Gastroesophageal sphincter (tissue), 4 donors: ENCODE results near the gene CEP112. TPM values are rescaled to one million over a fixed set of nuclear protein-coding genes. Genes with fewer than 3 reads are reported as not detected.
A peak's percentile ranks its signal among the peaks of the same experiment; 100 is the strongest.

Experiments
- ATAC-seq: fragments of 150-250 bp; one replicate; pipeline ENCODE4 v1.9.1; 2016; ENCODE audit warnings: mild to moderate bottlenecking, moderate library complexity
- H3K27ac ChIP-seq, 4 donors: fragments of 200-600 bp; sonication (generic) in 3 of 4; 1 replicate in 3 of 4; 2 replicates in 1 of 4; pipeline ENCODE4 v1.5.1; 2016 to 2019
- H3K27me3 ChIP-seq: fragments of 200-600 bp; sonication (generic); one replicate; pipeline ENCODE4 v1.5.1; 2019
- H3K36me3 ChIP-seq, 2 donors: fragments of 200-600 bp; sonication (generic); one replicate each; pipeline ENCODE4 v1.5.1; 2019; ENCODE audit warnings: control low read depth in 1 of 2
- H3K4me1 ChIP-seq, 3 donors: fragments of 200-600 bp; sonication (generic); 1 replicate in 2 of 3; 2 replicates in 1 of 3; pipeline ENCODE4 v1.5.1; 2016 to 2019; ENCODE audit warnings: control low read depth in 2 of 3
- H3K4me3 ChIP-seq, 2 donors: fragments of 200-600 bp; sonication (generic); one replicate each; pipeline ENCODE4 v1.5.1; 2019; ENCODE audit warnings: mild to moderate bottlenecking in 1 of 2, moderate library complexity in 1 of 2
- H3K9me3 ChIP-seq, 3 donors: fragments of 200-600 bp; sonication (generic); one replicate each; pipeline ENCODE4 v1.5.1; 2017 to 2019; ENCODE audit warnings: control low read depth in 2 of 3
- CTCF ChIP-seq, 4 experiments: fragments of 200-600 bp in 2 of 4; fragments of 450-650 bp in 2 of 4; sonication (generic) in 1 of 4; IDR thresholded peaks; one replicate each; pipeline ENCODE4 v1.5.1; 2017 to 2019; ENCODE audit warnings: antibody characterized with exemption in 4 of 4, mild to moderate bottlenecking in 2 of 4, moderate library complexity in 2 of 4
- EP300 ChIP-seq: sonication (generic); formaldehyde crosslinking; IDR thresholded peaks from one replicate; pipeline ENCODE4 v1.6.1; 2017; ENCODE audit warnings: antibody characterized with exemption, mild to moderate bottlenecking
- POLR2A ChIP-seq, 2 donors: fragments of 450-650 bp; IDR thresholded peaks; one replicate each; pipeline ENCODE4 v1.6.1; 2017; ENCODE audit warnings: antibody characterized with exemption in 2 of 2, mild to moderate bottlenecking in 2 of 2, moderate library complexity in 1 of 2
- POLR2AphosphoS5 ChIP-seq: sonication (generic); formaldehyde crosslinking; IDR thresholded peaks from one replicate; pipeline ENCODE4 v1.6.1; 2017; ENCODE audit warnings: antibody characterized with exemption
- WGBS, 2 donors: methylation state at CpG; one replicate each; pipeline ENCODE4 v1.1.5; 2018; ENCODE audit warnings: low coverage in 1 of 2; 5-methylcytosine and 5-hydroxymethylcytosine counted together
- total RNA-seq, 4 donors: library from RNA; depleted of rRNA; stranded (reverse); fragments of >200 nt; gene quantifications; one replicate each; pipeline ENCODE4 v1.1.0, GENCODE V29; 2016

CEP112 gene
- total RNA-seq, 4 donors from 2014 or later = 21.9 to 38.2 (median 27.0) TPM

- ATAC-seq = peak; percentile 71
- TF ChIP-seq POLR2AphosphoS5 = peak; percentile 55
- TF ChIP-seq POLR2A (IDR thresholded peaks at IDR 0.05) = no peak
- Histone ChIP-seq H3K36me3 (no peaks in the 10 kb centered on the region), H3K27ac (peak overlapping the region in 3 of 4 donors; percentile 40 to 61 (median 50)), H3K9me3 (no peaks in the 10 kb centered on the region), H3K4me3 (no peak overlapping the region), H3K27me3 (no peaks in the 10 kb centered on the region), H3K4me1 (peaks cover 9 to 47% (median 12%) of the 10 kb centered on the region in 3 donors)
- 14 to 45% methylated on average over 2 of the region's 2 CpGs for WGBS, 2 donors
Measured at GRCh38 chr17:65750631-65751115, 441.3 kb downstream of the CEP112 start.

- no peak for ATAC-seq
- no peak overlapping the region for H3K4me3 ChIP-seq
- H3K9me3 ChIP-seq = no peaks in the 10 kb centered on the region
- H3K36me3 ChIP-seq = no peaks in the 10 kb centered on the region
- H3K27ac ChIP-seq = peak overlapping the region; percentile 20 to 50 (median 42)
- H3K27me3 ChIP-seq = no peaks in the 10 kb centered on the region
- H3K4me1 ChIP-seq = peaks cover 9 to 51% (median 12%) of the 10 kb centered on the region in 3 donors
- TF ChIP-seq EP300 (no peak), CTCF (IDR thresholded peaks at IDR 0.05) (no peak), POLR2A (IDR thresholded peaks at IDR 0.05) (no peak), POLR2AphosphoS5 (no peak)
- WGBS, 2 donors = 82 to 92% methylated on average over 1 of the region's 1 CpG
Measured at GRCh38 chr17:65750166-65750565, 441.8 kb downstream of the CEP112 start.

- Histone ChIP-seq H3K36me3 (no peaks in the 10 kb centered on the region), H3K27me3 (no peaks in the 10 kb centered on the region), H3K4me3 (no peak overlapping the region), H3K9me3 (no peaks in the 10 kb centered on the region), H3K4me1 (peaks cover 9 to 54% (median 12%) of the 10 kb centered on the region in 3 donors), H3K27ac (no peak overlapping the region)
- WGBS, 2 donors = 88 to 100% methylated on average over 1 to 2 of the region's 2 CpGs
- ATAC-seq = no peak
- no peak for TF ChIP-seq EP300
- no peak for TF ChIP-seq CTCF (IDR thresholded peaks at IDR 0.05)
- no peak for TF ChIP-seq POLR2AphosphoS5
- no peak for TF ChIP-seq POLR2A (IDR thresholded peaks at IDR 0.05)
Measured at GRCh38 chr17:65749479-65749878, 442.5 kb downstream of the CEP112 start.

- Histone ChIP-seq H3K27ac (no peak overlapping the region), H3K4me1 (peaks cover 0 to 40% (median 7%) of the 10 kb centered on the region in 3 donors), H3K36me3 (no peaks in the 10 kb centered on the region), H3K4me3 (no peak overlapping the region), H3K9me3 (no peaks in the 10 kb centered on the region), H3K27me3 (no peaks in the 10 kb centered on the region)
- ATAC-seq = no peak
- TF ChIP-seq CTCF (IDR thresholded peaks at IDR 0.05) = no peak
- no peak for TF ChIP-seq POLR2A (IDR thresholded peaks at IDR 0.05)
Measured at GRCh38 chr17:65745241-65745640, 446.7 kb downstream of the CEP112 start.

GRCh38 chr17:65743308-65743655, 448.7 kb downstream of the CEP112 start:
- 0 to 14% methylated on average over 1 of the region's 1 CpG for WGBS, 2 donors

More at GRCh38 chr17:65743308-65743655, 448.7 kb downstream of the CEP112 start:
- TF ChIP-seq CTCF (IDR thresholded peaks at IDR 0.05) (no peak), POLR2AphosphoS5 (no peak), POLR2A (IDR thresholded peaks at IDR 0.05) (no peak), EP300 (no peak)
- H3K27me3 ChIP-seq = no peaks in the 10 kb centered on the region
- peak overlapping the region in 3 of 4 donors; percentile 34 to 57 (median 35) for H3K27ac ChIP-seq
- H3K9me3 ChIP-seq = peaks cover 0 to 9% (median 0%) of the 10 kb centered on the region in 3 donors
- no peak for ATAC-seq
- no peaks in the 10 kb centered on the region for H3K36me3 ChIP-seq
- H3K4me1 ChIP-seq = peaks cover 0 to 30% (median 7%) of the 10 kb centered on the region in 3 donors
- no peak overlapping the region for H3K4me3 ChIP-seq
